GM06990 (cell line): ENCODE results near the gene SHCBP1L.

Source experiments
- DNase-seq: peaks from one replicate; pipeline ENCODE4 v3.0.0-alpha.2; 2011; ENCODE audit not compliant: insufficient read length; ENCODE audit errors: extremely low read depth
- H3K27me3 ChIP-seq: replicated peaks from 2 replicates; pipeline ENCODE4 v1.6.0; 2011; ENCODE audit warnings: low read length; ENCODE audit not compliant: control insufficient read depth, insufficient read depth
- H3K36me3 ChIP-seq: 2 replicates; pipeline ENCODE4 v1.5.1; 2011; ENCODE audit warnings: low read length; ENCODE audit not compliant: control insufficient read depth, insufficient read depth
- H3K4me3 ChIP-seq: replicated peaks from 2 replicates; pipeline ENCODE4 v1.5.1; 2011; ENCODE audit warnings: low read depth, mild to moderate bottlenecking, control low read depth, low read length
- TF ChIP-seq, protein P1 (sequence below): IDR thresholded peaks from 2 replicates; pipeline ENCODE4 v1.5.1; 2011; ENCODE audit warnings: low read length, control low read depth, mild to moderate bottlenecking, inconsistent platforms; ENCODE audit not compliant: insufficient read depth, poor library complexity, severe bottlenecking

SHCBP1L gene

DNA sequence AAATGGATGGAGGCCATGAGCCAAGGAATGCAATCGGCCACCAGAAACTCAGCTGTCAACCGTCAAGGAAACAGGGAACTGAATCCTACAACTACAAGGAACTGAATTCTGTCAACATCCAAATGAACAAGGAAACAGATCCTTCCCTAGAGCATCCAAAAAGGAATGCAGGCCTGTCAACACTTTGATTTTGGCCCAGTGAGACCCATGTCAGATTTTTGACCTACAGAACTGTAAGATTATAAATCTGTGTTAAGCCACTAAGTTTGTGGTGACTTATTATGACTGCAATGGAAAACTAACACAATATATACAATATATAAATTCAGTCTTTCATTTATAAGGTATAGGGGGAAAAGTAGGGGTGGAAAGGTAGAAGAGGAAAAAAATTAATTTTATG lies 55.3 kb downstream of the SHCBP1L start:
- TF ChIP-seq, protein P1, sequence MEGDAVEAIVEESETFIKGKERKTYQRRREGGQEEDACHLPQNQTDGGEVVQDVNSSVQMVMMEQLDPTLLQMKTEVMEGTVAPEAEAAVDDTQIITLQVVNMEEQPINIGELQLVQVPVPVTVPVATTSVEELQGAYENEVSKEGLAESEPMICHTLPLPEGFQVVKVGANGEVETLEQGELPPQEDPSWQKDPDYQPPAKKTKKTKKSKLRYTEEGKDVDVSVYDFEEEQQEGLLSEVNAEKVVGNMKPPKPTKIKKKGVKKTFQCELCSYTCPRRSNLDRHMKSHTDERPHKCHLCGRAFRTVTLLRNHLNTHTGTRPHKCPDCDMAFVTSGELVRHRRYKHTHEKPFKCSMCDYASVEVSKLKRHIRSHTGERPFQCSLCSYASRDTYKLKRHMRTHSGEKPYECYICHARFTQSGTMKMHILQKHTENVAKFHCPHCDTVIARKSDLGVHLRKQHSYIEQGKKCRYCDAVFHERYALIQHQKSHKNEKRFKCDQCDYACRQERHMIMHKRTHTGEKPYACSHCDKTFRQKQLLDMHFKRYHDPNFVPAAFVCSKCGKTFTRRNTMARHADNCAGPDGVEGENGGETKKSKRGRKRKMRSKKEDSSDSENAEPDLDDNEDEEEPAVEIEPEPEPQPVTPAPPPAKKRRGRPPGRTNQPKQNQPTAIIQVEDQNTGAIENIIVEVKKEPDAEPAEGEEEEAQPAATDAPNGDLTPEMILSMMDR = no peak
- H3K4me3 ChIP-seq = no peak overlapping the region
- DNase-seq = no peak
- H3K36me3 ChIP-seq = no peaks in the 10 kb centered on the region
- H3K27me3 ChIP-seq = no peaks in the 10 kb centered on the region

DNA sequence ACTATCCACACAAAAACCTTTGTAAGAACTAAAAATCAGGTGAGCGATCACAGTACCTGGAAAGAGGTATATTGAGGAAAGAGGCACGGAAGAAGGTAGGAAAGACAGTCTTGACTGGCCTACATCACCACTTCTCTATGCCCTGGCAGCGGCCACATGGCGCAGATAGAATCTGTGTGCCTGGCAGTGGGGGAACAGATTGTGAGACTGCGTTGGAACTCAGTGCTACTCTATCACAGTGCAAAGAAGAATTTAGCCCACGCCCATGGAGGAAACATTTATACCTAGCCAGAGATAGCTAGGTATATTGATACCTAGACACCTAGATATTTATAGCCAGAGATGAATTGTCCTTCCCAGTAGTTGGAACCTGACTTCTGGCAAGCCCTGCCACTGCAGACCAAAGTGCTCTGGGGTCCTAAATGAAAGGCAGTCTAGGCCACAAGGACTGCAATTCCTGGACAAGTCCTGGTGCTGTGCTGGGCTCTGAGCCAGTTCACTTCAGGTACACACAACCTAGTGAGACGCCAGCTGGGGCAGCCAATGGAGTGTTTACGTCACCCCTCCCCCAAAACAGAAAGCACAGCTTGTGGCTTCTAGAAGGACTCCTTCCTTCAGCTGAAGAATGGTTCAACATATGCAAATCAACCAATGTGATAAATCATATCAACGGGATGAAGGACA lies 61.9 kb downstream of the SHCBP1L start:
- TF ChIP-seq, protein P1 = no peak
- DNase-seq = no peak
- peaks cover 5% of the 10 kb centered on the region for H3K36me3 ChIP-seq
- no peaks in the 10 kb centered on the region for H3K27me3 ChIP-seq
- H3K4me3 ChIP-seq = no peak overlapping the region

DNA sequence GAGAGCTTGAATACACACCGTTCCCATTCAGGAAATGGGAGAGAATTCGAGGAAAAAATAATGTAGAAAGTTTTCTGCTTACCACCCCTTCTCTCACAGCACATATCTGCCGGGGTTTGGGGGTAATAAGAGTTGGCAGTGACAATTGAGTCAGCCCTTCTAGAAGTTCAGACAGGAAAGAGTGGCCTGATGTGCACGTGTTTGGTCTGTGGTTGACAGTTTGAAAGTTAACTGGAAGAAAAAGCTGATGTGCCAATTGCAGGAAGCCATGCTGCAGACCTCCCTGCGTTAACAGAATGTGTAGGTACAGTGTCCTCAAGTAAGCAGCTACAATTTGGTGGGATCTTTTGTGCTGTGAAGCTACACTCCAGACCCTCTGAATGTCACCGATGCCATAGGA lies 63.0 kb downstream of the SHCBP1L start:
- Histone ChIP-seq H3K4me3 (no peak overlapping the region), H3K36me3 (peaks cover 5% of the 10 kb centered on the region), H3K27me3 (no peaks in the 10 kb centered on the region)
- no peak for DNase-seq
- TF ChIP-seq, protein P1 = no peak

DNA sequence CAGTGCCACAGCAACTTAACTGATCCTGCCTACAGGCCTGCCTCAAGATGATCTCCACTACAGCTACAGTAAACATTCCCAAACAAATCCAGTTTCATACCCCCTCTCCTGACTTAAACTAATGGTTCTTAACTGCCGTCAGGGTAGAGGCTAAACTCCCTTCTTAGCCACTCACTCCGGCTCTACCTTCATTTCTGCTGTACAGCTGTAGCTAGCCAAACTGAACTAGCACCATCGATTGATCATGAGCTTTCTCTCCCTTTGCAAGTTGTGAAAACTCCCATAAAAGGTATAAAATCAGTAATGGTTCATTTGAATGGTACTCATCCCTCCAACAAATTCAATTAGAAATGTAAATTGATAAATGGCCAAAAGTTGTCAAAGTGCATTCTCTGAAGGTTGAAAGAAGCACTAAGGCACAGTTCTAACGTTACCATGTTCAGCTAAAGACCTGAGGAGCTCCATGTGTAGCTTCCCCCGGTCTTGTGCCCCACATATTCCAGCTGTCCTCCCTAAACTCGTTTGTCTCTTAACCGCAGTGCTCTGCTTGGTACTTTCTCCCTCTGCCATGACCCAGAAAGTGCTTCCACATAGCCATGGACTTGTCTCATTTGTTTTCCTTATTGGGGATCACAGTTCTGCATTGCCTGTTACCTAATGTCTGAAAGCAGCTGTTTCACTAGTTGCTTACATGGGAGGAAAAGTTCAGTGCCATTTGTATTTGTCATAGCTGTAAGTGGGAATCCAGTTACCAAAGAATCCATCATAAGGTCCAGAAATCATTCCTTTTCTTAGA lies 64.0 kb downstream of the SHCBP1L start:
- H3K36me3 ChIP-seq = peaks cover 9% of the 10 kb centered on the region
- no peak overlapping the region for H3K4me3 ChIP-seq
- TF ChIP-seq, protein P1 = no peak
- H3K27me3 ChIP-seq = no peaks in the 10 kb centered on the region
- DNase-seq = no peak

DNA sequence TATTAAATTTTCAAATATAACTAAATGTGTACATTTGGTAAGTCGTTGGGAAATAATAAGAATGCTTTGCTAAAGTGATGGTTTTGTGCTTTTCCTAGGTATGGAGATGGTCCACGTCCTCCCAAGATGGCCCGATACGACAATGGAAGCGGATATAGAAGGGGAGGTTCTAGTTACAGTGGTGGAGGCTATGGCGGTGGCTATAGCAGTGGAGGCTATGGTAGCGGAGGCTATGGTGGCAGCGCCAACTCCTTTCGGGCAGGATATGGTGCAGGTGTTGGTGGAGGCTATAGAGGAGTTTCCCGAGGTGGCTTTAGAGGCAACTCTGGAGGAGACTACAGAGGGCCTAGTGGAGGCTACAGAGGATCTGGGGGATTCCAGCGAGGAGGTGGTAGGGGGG lies 66.0 kb downstream of the SHCBP1L start:
- TF ChIP-seq, protein P1 = no peak
- DNase-seq = no peak
- H3K27me3 ChIP-seq = no peaks in the 10 kb centered on the region

More for the DNA sequence above, 66.0 kb downstream of the SHCBP1L start:
- Histone ChIP-seq H3K4me3 (no peak overlapping the region), H3K36me3 (peaks cover 14% of the 10 kb centered on the region)
